ENCODE data around the gene WDR37. TPM values are rescaled to one million over a fixed set of nuclear protein-coding genes. Genes with fewer than 3 reads are reported as not detected.

WDR37 gene
- total and polyA plus RNA-seq, 10 donors = 8.4 to 60.6 (median 33.9) TPM

- WGBS, 5 donors = 63 to 79% (median 70%) methylated on average over 5 of the region's 5 CpGs
- intact Hi-C loops (cut with DNase I; ENCODE audit: low total_unique reads) = no loop called here
- no peak overlapping the region for H3K4me3 ChIP-seq
- H3K4me1 ChIP-seq = peaks cover 0 to 17% (median 8%) of the 10 kb centered on the region in 6 donors
- no peaks in the 10 kb centered on the region for H3K27me3 ChIP-seq (replicated peaks in 1 of 7)
- no peak for TF ChIP-seq POLR2A (IDR thresholded peaks at IDR 0.05)
- TF ChIP-seq CTCF (IDR thresholded peaks at IDR 0.05 in 8 of 11, conservative IDR thresholded peaks at IDR 0.05 in 3 of 11) = no peak
- TF ChIP-seq POLR2AphosphoS5 (IDR thresholded peaks at IDR 0.05) = no peak
- peaks cover 9 to 100% (median 88%) of the 10 kb centered on the region in 6 donors for H3K36me3 ChIP-seq
- H3K9me3 ChIP-seq = no peaks in the 10 kb centered on the region
- no peak for DNase-seq
- H3K27ac ChIP-seq = no peak overlapping the region
These were observed 67.0 kb downstream of the WDR37 start for GRCh38 chr10:1123198-1123597.

- peaks cover 9 to 100% (median 88%) of the 10 kb centered on the region in 6 donors for H3K36me3 ChIP-seq
These were observed 67.8 kb downstream of the WDR37 start for GRCh38 chr10:1123972-1124371.

GRCh38 chr10:1124796-1125195 lies 68.6 kb downstream of the WDR37 start:
- no peaks in the 10 kb centered on the region for H3K27me3 ChIP-seq (replicated peaks in 1 of 7)
- DNase-seq = no peak
- intact Hi-C loops (cut with DNase I; ENCODE audit: low total_unique reads) = no loop called here
- no peaks in the 10 kb centered on the region for H3K9me3 ChIP-seq
- TF ChIP-seq POLR2AphosphoS5 (IDR thresholded peaks at IDR 0.05) = no peak
- TF ChIP-seq POLR2A (IDR thresholded peaks at IDR 0.05) = no peak
- no peak overlapping the region for H3K27ac ChIP-seq
- peaks cover 0 to 17% (median 8%) of the 10 kb centered on the region in 6 donors for H3K4me1 ChIP-seq
- 95 to 98% (median 97%) methylated on average over 11 of the region's 11 CpGs for whole genome bisulfite sequencing, 5 donors
- H3K36me3 ChIP-seq = peaks cover 6 to 100% (median 89%) of the 10 kb centered on the region in 6 donors
- H3K4me3 ChIP-seq = no peak overlapping the region

More at GRCh38 chr10:1123972-1124371, 67.8 kb downstream of the WDR37 start:
- Histone ChIP-seq H3K4me3 (no peak overlapping the region), H3K4me1 (peaks cover 0 to 17% (median 8%) of the 10 kb centered on the region in 6 donors), H3K9me3 (no peaks in the 10 kb centered on the region), H3K27ac (no peak overlapping the region), H3K27me3 (replicated peaks in 1 of 7) (no peaks in the 10 kb centered on the region)
- TF ChIP-seq POLR2A (IDR thresholded peaks at IDR 0.05) (no peak), CTCF (IDR thresholded peaks at IDR 0.05 in 8 of 11, conservative IDR thresholded peaks at IDR 0.05 in 3 of 11) (no peak), POLR2AphosphoS5 (IDR thresholded peaks at IDR 0.05) (no peak)
- DNase-seq = no peak
- 89 to 94% (median 93%) methylated on average over 12 of the region's 12 CpGs for WGBS, 5 donors
- intact Hi-C loops (cut with DNase I; ENCODE audit: low total_unique reads) = no loop called here

GRCh38 chr10:1126461-1126860 lies 70.3 kb downstream of the WDR37 start:
- WGBS, 5 donors = 93 to 96% (median 94%) methylated on average over 12 to 13 of the region's 13 CpGs
- Histone ChIP-seq H3K27me3 (replicated peaks in 1 of 7) (no peaks in the 10 kb centered on the region), H3K4me1 (peaks cover 0 to 17% (median 8%) of the 10 kb centered on the region in 6 donors), H3K36me3 (peaks cover 6 to 100% (median 91%) of the 10 kb centered on the region in 6 donors), H3K9me3 (no peaks in the 10 kb centered on the region), H3K27ac (no peak overlapping the region), H3K4me3 (no peak overlapping the region)
- DNase-seq = no peak
- TF ChIP-seq POLR2AphosphoS5 (IDR thresholded peaks at IDR 0.05) (peak in 1 of 3 donors; percentile 37), POLR2A (IDR thresholded peaks at IDR 0.05) (no peak)
- intact Hi-C loops (cut with DNase I; ENCODE audit: low total_unique reads) = no loop called here

GRCh38 chr10:1127629-1128028 lies 71.4 kb downstream of the WDR37 start:
- Histone ChIP-seq H3K4me3 (no peak overlapping the region), H3K27ac (no peak overlapping the region), H3K4me1 (peaks cover 0 to 12% (median 8%) of the 10 kb centered on the region in 6 donors), H3K27me3 (replicated peaks in 1 of 7) (no peaks in the 10 kb centered on the region), H3K36me3 (peaks cover 2 to 100% (median 85%) of the 10 kb centered on the region in 6 donors), H3K9me3 (no peaks in the 10 kb centered on the region)
- 91 to 95% (median 93%) methylated on average over 15 of the region's 15 CpGs for WGBS, 5 donors
- intact Hi-C loops (cut with DNase I; ENCODE audit: low total_unique reads) = no loop called here
- no peak for DNase-seq
- TF ChIP-seq POLR2AphosphoS5 (IDR thresholded peaks at IDR 0.05) (peak in 1 of 3 donors; percentile 34), POLR2A (IDR thresholded peaks at IDR 0.05) (no peak), CTCF (IDR thresholded peaks at IDR 0.05 in 8 of 11, conservative IDR thresholded peaks at IDR 0.05 in 3 of 11) (no peak)
